GM18868 (cell line): ENCODE data around the gene DDX49.
"Not testable (repeated sequence)": the region's sequence is repeated elsewhere in the genome, so short reads cannot be mapped to it uniquely, and the experiment has no call there.

ENCODE experiments used
- ATAC-seq: cut with Tn5 transposase; IDR thresholded peaks from one replicate; pipeline ENCODE4 v1.9.1; 2021; ENCODE audit warnings: mild to moderate bottlenecking, moderate library complexity; ENCODE audit not compliant: unreplicated experiment

DDX49 gene

DNA sequence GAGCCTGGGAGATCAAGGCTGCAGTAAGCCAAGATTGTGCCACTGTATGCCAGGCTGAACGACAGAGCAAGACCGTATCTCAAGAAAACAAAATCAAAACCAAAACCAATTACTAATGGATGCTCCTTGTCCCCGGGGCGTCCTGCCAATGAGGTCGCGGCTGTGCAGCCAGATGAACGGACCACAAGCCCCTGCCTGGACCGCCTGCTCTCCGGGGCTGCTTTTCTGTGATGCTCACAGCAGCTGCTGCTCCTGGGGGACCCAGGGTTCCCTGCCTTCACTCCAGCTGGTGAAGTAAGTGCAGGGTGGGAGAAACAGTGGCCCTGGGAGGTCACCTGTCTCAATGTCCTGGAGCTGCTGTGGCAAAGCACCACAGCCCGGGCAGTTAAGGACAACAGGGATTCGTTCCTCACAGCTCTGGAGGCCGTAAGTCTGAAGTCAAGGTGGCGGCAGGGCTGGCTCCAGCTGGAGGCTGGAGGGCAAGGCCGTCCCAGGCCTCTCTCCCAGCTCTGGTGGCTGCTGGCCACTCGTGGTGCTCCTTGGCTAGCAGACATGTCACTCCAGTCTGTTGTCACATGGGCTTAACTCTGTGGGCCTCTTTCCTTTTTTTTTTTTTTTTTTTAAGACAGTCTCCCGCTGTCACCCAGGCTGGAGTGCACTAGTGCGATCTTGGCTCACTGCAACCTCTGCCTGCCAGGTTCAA, 10.4 kb upstream of the DDX49 start:
- no peak for ATAC-seq

DNA sequence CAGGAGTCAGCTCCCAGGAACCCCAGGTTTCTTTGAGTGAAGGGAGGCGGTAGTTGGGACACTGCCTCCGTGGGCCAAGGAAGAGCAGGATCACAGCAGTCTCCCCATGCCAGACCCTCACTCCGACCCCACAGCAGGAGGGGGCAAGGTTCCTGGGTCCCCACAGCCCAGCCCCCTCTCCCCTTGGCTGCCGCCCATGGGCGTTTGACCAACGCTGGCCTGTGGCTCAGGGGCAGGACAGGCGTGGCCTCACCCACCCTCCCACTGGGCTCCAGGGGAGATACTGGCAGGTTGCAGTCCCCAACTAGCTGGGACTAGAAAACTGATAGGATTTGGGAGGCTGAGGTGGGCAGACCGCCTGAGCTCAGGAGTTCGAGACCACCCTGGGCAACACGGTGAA, 9.5 kb upstream of the DDX49 start:
- no peak for ATAC-seq

DNA sequence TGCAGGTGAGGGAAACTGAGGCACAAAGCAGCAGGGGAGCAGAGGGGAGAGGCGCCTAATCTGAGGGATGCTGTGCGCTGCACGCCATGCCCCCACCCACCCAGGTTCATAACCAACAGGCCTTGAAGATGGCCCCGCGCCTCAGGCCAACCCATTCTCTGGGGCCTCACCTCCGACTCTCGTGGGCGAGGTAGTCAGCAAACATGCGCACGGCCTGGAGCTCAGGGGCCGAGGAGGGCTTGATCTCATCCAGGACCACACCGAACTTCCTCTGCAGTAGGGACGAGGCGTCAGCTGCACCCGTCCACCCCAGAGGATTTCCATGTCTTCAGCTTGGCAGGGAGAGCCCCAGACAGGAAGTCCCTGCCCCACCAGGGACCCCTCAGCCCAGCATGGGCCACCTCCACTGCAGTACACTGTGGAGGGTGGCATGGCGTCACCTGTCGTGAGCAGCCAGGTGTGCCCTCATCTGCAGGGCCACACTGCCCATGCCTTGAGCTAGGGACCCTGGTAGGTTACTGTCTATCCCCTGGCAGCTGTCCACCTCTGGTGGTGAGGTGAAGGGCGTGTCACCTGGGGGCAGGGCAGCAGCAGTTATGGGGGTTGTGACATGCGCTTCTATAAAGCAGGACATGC, 8.6 kb upstream of the DDX49 start:
- ATAC-seq, result no peak

DNA sequence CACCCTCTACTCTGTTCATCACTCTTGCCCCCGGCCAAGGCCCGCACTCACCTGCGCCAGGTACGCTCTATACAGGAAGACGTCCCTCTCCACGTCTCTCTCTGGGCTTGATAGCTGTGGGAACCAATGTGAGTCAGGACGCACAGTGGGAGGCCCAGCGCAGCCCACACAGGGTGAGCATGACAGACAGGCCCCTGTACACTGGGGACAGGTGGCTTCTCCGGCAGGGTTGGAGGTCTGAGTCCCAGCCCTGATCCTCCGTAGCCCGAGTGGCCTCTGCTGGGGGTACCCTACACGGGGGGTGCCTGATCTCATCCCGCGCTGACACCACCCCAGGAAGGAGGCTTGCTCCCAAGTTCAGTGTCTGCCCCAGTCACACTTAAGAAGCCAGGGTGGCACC, 6.6 kb upstream of the DDX49 start:
- ATAC-seq, result no peak

DNA sequence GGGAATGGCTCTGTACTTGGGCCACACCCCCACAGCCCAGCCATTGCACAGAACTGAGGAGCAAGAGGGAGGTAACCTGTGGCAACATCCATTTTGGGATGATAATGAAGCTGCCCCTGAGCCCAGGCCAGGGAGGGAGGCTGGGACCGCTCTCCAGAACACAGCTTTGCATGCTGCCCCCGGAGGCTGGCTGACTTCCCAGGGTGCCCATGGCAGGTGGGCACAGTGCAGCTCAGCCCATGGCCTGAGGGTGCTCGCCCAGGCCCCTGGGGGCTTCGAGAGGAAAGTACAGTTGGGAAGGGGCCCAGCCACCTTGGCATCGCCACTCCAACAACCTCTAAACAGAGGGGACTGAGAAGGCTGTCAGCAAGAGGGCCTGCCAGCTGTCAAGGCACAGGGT, 6.0 kb upstream of the DDX49 start:
- ATAC-seq, result no peak

DNA sequence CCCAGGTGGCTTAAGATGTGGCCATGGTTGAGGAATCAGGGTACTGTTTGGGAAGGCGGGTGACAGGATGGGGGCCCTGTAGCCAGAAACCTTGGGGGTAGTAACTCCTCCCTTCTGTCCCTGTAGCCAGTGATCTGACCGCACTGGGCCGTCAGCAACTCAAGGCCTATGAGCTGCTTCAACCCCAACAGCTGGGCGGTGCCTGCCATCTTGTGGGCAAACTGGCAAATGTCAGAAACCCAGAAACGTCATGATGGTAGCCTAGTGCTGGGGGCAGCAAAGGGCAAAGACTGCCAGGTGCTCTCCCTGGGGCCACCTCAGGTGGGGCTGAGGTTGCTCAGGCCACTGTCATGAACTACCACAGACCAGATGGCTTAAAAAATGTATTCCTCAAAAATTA, 3.9 kb upstream of the DDX49 start:
- no peak for ATAC-seq

DNA sequence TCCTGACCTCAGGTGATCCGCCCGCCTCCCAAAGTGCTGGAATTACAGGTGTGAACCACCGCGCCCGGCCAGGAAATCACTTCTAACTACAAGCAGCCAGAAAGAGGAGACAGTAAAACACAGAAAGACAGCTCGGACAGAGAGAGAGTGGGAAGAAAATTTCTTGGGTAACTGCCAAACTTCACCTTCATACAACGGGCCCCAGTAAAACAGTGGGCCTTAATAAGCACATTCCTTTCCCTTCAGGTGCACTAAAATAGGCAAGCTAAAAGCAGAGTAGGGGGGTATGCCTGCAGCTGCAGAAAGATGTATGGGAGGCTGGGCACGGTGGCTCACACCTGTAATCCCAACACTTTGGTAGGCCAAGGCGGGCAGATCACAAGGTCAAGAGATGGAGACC, 1.9 kb upstream of the DDX49 start:
- not testable (repeated sequence) for ATAC-seq

DNA sequence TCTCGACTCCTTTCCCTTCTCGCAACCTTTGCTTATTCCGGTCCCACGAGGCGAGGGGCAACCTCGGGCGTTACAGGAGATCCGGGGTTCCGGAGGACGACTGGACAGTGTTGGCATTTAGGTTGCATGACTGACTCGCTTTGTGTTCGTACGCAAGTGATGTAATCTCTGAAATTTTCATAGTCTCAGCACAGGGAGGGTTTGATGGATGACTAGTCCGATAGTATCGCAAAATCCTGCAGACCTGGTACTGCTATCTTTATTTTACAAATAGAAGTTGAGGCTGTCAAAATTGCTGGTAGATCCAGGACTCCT, 342 bp downstream of the DDX49 start:
- no peak for ATAC-seq

DNA sequence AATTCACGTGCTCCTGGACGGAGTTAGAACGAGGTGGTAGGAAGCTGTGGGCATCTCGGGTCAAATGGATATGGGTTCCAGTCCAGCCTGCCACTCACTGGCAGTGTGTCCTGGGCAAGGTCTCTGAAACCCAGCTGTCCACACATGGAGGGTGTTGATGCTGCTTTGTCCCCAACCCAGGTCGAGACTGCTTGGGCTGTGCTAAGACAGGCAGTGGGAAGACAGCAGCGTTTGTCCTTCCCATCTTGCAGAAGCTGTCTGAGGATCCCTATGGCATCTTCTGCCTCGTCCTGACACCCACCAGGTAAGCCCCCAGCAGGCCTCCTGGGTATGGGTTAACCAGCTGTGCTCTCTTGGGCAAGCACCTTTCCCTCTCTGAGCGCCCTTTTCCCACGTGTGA, 885 bp downstream of the DDX49 start:
- no peak for ATAC-seq

DNA sequence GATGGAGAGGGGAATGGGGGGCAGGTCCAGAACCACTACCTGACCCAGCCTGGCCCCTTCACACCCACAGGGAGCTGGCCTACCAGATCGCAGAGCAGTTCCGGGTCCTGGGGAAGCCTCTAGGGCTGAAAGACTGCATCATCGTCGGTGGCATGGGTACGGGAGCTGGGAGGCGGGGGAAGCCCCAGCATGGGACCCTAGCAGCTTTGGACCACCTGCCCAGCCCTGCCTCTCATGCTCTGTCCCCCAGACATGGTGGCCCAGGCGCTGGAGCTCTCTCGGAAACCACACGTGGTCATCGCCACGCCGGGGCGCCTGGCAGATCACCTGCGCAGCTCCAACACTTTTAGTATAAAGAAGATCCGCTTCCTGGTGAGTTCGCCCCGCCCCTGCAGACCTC, 2.1 kb downstream of the DDX49 start:
- ATAC-seq, result no peak

DNA sequence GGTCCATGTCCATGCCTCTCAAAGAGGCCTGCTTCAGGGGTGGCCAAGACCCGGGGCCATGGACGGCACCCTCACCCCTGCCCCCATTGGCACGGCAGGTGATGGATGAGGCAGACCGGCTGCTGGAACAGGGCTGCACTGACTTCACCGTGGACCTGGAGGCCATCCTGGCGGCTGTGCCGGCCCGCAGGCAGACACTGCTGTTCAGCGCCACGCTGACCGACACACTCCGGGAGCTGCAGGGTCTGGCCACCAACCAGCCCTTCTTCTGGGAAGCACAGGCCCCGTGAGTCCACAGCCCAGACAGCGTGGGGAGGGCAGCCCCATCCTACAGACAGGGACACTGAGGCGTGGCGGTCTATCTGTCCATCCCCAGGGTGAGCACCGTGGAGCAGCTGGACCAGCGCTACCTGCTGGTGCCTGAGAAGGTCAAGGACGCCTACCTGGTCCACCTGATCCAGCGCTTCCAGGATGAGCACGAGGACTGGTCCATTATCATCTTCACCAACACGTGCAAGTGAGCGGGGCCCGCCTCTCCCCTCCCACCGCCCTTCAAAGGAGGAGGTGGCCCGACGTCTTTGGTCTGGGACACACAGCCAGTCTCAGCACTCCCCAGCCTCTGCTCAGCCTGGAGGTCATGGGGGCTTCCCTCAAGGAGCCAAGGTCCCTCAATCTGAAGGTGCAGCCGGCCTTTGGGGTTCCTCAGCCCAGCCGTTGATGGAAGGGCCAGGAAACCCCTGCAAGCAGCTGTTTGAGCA, 2.9 kb downstream of the DDX49 start:
- ATAC-seq, result no peak

DNA sequence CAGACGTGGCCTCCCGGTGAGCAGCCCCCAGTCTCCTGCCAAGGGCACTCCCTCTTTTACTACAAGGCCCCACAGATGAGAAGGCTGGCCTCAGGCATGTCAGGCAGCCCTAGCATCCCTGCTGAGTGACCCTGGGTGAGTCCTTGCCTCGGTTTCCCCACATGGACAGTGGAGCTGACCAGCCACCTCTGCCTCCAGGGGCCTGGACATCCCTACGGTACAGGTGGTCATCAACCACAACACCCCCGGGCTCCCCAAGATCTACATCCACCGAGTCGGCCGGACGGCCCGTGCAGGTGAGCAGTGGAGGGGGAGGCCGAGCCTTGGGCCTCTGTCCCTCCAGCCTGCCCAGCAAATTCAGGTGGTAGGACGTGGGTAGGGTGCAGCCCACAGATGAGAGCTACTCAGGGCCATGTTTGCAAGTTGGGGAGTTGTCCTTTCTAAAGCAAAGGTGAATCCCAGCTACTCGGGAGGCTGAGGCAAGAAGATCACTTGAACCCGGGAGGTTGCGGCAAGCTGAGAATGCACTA, 5.2 kb downstream of the DDX49 start:
- ATAC-seq, result no peak

DNA sequence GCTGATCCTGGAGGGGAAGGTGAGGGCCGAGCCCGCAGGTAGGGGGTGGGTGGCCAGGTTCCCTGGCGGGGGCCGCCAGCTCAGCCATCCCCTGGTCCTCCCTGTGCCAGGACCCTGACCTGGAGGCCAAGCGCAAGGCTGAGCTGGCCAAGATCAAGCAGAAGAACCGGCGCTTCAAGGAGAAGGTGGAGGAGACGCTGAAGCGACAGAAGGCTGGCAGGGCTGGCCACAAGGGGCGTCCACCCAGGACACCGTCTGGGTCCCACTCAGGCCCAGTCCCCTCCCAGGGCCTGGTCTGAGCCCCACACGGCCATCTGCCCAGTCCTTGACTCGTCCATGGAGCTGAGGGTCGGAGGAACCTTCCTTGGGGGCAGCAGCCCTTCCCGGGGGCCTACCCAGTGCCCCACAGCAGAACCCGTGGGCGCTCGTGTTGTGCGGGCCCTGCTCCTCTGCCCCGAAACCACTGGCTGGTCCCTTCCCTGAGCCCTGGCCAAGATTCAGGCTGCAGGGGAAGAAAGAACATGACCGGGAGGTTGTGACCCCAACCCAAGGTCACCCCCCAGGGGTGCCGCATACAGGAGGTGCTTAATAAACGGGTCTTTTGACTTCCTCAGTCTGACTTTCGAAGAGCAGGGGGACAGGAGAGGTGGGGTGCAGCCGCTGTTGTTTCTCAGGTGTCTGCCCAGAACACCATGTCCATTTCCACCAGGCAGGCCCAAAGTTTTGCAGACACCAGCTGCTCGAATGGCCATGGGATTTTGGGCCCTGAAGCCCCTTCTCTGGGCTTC, 8.7 kb downstream of the DDX49 start:
- ATAC-seq, result no peak

DNA sequence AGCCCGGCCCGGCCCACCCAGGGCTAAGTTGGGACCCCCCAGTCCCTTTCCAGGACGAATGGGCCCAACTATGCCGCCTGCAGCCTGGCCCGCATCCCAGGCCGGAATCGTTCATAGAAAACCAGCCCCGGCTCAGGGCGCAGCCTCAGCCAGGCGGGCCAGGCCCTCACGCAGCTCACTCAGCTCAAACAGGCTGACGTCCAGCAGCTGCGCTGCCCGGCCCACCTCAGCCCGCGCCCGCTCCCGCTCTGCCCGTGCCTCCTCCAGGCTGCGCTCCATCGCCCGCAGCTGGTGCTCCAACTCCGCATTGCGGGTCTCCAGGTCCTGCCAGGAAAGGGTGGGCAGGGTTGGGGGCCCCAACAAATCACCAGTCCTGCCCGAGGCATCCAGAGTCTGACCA, 9.8 kb downstream of the DDX49 start:
- ATAC-seq, result no peak

DNA sequence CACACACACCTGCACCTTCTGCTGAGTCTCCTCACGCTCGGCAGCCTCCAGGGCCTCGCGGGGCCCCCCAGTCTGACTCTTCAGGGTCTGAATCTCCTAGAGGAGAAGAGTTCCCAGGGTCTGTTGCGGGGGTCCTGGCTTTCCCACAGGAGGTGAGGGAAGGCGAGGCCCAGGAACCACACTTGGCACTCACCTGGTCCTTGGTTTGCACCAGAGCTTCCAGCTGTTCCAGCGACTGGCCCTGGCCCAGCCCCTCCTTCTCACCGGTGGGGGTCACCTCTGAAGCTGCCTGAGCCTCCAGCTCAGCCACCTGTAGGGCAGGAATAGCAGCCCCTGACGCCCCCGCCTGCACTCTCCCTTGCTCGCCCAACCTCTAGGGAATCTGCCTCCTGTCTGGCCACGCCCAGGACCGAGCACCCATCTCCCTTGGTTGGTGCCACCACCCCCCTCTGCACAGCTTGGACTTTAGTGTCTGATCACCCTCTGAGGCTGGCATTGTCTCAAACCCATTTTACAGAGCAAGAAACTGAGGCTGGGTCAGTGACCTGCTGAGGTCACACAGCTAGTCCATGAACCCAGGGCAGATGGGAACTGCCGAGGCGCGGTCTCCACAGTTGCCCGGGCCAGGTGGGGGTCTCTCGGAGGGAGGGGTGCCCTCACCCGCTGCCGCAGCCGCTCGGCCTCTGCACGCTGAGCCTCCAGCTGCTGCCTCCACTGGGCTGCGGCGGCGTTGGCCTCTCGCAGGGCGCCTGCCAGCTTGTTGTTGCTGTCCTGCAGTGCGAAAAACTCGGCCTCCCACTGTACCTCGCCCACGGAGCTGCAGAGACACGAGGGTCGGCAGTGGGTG, 12.0 kb downstream of the DDX49 start:
- ATAC-seq, result no peak

DNA sequence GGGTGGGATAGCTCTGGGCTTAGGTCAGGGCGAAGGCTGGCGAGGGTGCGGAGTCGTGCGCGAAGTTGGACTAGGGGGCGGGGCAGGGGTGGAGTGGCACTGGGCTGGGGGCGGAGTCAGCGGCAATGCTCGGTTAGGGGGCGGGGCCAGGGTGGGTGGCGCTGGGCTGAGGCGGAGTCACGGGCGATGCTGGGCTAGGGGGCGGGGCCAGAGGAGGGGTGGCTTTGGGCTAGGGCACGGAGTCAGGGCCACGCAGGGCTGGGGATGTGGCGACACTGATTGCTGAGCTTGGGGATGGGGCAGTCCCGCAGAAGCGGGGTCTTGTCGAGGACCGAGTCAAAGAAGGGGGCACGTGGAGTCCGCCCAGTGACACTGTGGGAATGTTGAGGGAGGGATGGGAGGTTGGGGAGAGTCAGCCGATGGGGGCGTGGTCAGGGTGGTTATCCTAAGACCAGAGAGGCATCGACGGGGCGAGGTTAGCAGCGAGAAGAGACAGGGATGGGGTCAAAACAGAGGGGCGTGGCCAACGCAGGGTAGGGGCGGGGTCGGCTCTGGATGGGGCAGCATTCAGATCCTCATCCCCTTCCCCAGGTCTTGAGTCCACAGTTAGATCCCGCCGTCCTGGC, 12.8 kb downstream of the DDX49 start:
- ATAC-seq, result no peak

DNA sequence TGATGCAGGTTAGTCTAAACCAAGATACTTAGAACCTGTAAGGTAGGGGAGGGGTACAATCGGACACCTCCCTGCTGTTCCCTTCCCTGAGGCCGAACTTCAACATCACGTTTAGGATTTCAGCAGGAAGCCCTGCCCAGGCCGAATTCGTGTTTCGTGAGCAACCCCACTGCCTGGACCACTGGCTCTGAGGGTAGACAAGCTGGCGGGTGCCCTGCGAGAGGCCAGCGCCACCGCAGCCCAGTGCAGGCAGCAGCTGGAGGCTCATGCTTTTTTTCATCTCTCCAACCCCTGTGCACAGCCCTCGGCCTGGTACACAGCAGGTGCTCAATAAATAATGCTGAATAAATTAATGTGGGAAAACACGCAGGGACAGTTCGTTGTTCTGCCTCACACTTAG, 13.8 kb downstream of the DDX49 start:
- ATAC-seq, result no peak

DNA sequence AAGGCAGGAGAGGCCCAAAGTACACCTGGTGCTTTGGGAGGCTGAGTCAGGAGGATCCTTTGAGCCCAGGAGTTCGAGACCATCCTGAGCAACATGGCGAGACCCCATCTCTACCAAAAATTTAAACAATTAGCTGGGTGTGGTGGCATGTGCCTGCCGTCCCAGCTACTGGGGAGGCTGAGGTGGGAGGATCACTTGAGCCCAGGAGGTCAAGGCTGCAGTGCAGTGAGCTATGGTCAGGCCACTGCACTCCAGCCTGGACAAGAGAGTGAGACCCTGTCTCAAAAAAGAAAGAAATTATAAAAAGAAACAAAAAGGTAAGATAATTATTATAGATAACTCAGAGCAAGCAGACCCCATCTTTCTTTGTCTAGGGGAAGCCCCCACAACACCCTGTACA, 19.6 kb downstream of the DDX49 start:
- no peak for ATAC-seq

DNA sequence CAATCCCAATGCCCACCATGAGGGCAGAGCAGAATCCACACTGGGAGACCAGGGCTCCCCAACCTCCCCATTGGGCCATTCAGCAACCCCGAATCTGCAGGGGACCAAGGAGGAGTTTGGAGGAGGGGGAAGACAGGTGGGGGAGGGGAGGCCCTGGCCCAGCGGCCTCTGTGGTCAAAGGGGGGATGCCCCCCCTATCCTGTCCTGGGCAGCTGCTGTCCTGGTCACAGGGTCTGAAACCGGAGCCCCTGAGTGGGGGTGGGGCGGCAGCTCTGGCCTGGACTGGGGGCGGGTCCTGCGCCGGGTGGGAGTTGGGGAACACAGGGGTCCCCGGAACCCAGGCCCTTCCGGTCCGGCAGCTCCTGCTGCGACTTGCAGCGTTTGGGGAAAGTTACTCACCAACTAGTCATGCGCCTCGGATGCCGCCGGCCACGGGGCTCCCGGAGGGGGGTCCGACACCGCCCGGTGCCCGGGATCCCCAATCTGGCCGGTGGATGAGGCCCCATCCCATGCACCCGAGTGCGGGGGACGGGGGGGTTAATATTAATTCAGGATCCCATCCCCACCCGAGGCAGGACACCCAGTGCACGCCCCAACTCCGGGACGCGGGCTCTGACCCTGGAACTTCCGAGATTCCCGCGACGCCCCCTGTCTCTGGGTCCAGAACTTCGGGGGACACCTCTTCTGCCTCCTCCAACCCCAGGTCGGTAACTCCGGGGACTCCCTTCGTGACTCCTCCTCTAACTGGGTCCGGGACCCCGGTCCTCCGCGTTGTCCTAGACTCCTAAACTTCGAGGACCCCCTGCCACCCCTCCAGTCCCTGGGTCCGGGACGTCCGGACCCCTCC, 20.6 kb downstream of the DDX49 start:
- ATAC-seq, result no peak
